HEK293 (cell line): ENCODE results near the gene MZT2B.
"Not testable (repeated sequence)": the region's sequence is repeated elsewhere in the genome, so short reads cannot be mapped to it uniquely, and the experiment has no call there.

Experiments
- ZNF133 ChIP-seq: fragments of 450-650 bp; formaldehyde crosslinking; IDR thresholded peaks from 2 replicates; pipeline ENCODE4 v1.5.1; 2016; ENCODE audit warnings: missing biosample characterization, missing genetic modification characterization
- ZNF157 ChIP-seq: fragments of 450-650 bp; formaldehyde crosslinking; IDR thresholded peaks from 2 replicates; pipeline ENCODE4 v1.5.1; 2016; ENCODE audit warnings: missing biosample characterization, missing genetic modification characterization
- ZNF274 ChIP-seq, 2 experiments: fragments of 200-500 bp in 1 of 2; fragments of 450-650 bp in 1 of 2; sonication (Bioruptor generic) in 1 of 2; formaldehyde crosslinking in 1 of 2; IDR thresholded peaks; 2 replicates each; pipeline versions ENCODE4 v1.5.1 to v1.6.1; 2014 to 2016; ENCODE audit warnings: borderline replicate concordance in 1 of 2, inconsistent platforms in 1 of 2, low read length in 1 of 2, missing biosample characterization in 1 of 2, missing genetic modification characterization in 1 of 2
- ZNF449 ChIP-seq: fragments of 450-650 bp; formaldehyde crosslinking; IDR thresholded peaks from 2 replicates; pipeline ENCODE4 v1.5.1; 2017; ENCODE audit warnings: missing biosample characterization, mild to moderate bottlenecking, missing genetic modification characterization, moderate library complexity
- ZNF571 ChIP-seq: fragments of 450-650 bp; formaldehyde crosslinking; IDR thresholded peaks from 2 replicates; pipeline ENCODE4 v1.5.0; 2017; ENCODE audit warnings: missing biosample characterization, missing genetic modification characterization
- ZNF791 ChIP-seq: fragments of 450-650 bp; formaldehyde crosslinking; IDR thresholded peaks from 2 replicates; pipeline ENCODE4 v1.5.1; 2016; ENCODE audit warnings: missing biosample characterization, missing genetic modification characterization
- ZSCAN16 ChIP-seq: fragments of 450-650 bp; formaldehyde crosslinking; IDR thresholded peaks from 2 replicates; pipeline ENCODE4 v1.5.1; 2016; ENCODE audit warnings: missing biosample characterization, missing genetic modification characterization
- ZSCAN4 ChIP-seq: fragments of 450-650 bp; formaldehyde crosslinking; IDR thresholded peaks from 2 replicates; pipeline ENCODE4 v1.5.1; 2017; ENCODE audit warnings: missing biosample characterization, missing genetic modification characterization
- TF ChIP-seq, protein P1 (sequence below): fragments of 450-650 bp; formaldehyde crosslinking; IDR thresholded peaks from 2 replicates; pipeline ENCODE4 v1.5.1; 2016; ENCODE audit warnings: missing biosample characterization, missing genetic modification characterization
- TF ChIP-seq, protein P2 (sequence below): fragments of 450-650 bp; formaldehyde crosslinking; IDR thresholded peaks from 2 replicates; pipeline ENCODE4 v1.5.1; 2016; ENCODE audit warnings: missing biosample characterization, missing genetic modification characterization

- TF ChIP-seq, protein P1, sequence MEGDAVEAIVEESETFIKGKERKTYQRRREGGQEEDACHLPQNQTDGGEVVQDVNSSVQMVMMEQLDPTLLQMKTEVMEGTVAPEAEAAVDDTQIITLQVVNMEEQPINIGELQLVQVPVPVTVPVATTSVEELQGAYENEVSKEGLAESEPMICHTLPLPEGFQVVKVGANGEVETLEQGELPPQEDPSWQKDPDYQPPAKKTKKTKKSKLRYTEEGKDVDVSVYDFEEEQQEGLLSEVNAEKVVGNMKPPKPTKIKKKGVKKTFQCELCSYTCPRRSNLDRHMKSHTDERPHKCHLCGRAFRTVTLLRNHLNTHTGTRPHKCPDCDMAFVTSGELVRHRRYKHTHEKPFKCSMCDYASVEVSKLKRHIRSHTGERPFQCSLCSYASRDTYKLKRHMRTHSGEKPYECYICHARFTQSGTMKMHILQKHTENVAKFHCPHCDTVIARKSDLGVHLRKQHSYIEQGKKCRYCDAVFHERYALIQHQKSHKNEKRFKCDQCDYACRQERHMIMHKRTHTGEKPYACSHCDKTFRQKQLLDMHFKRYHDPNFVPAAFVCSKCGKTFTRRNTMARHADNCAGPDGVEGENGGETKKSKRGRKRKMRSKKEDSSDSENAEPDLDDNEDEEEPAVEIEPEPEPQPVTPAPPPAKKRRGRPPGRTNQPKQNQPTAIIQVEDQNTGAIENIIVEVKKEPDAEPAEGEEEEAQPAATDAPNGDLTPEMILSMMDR (tag by site-specific recombination): not testable (repeated sequence)
- not testable (repeated sequence) for TF ChIP-seq ZSCAN4; ZNF274 (IDR thresholded peaks at IDR 0.05; ENCODE audit: low read length); ZNF274 (tag by site-specific recombination; IDR thresholded peaks at IDR 0.05; ENCODE audit: borderline replicate concordance); ZSCAN16 (tag by site-specific recombination); ZNF449 (tag by site-specific recombination); ZNF133 (tag by site-specific recombination); ZNF571 (tag by site-specific recombination); ZNF157; ZNF791 (tag by site-specific recombination)
- TF ChIP-seq, protein P2, sequence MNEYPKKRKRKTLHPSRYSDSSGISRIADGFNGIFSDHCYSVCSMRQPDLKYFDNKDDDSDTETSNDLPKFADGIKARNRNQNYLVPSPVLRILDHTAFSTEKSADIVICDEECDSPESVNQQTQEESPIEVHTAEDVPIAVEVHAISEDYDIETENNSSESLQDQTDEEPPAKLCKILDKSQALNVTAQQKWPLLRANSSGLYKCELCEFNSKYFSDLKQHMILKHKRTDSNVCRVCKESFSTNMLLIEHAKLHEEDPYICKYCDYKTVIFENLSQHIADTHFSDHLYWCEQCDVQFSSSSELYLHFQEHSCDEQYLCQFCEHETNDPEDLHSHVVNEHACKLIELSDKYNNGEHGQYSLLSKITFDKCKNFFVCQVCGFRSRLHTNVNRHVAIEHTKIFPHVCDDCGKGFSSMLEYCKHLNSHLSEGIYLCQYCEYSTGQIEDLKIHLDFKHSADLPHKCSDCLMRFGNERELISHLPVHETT (tag by site-specific recombination): not testable (repeated sequence)
Observed at GRCh38 chr2:130157825-130158514, 24.1 kb upstream of the MZT2B start.
